Muscle of leg (tissue), 11 donors: ENCODE results near the gene UNC80. TPM values are rescaled to one million over a fixed set of nuclear protein-coding genes. Genes with fewer than 3 reads are reported as not detected.

Experiments
- DNase-seq: peaks from one replicate; pipeline ENCODE4 v3.0.0; 2013
- H3K27ac ChIP-seq: one replicate; pipeline ENCODE4 v1.5.1; 2013; ENCODE audit warnings: mild to moderate bottlenecking, low read length, control low read depth
- H3K27me3 ChIP-seq: one replicate; pipeline ENCODE4 v1.6.1; 2013; ENCODE audit warnings: low read length; ENCODE audit not compliant: control insufficient read depth, insufficient read depth
- H3K36me3 ChIP-seq: one replicate; pipeline ENCODE4 v1.6.1; 2013; ENCODE audit warnings: low read length; ENCODE audit not compliant: control insufficient read depth, insufficient read depth
- H3K4me1 ChIP-seq: one replicate; pipeline ENCODE4 v1.6.1; 2013; ENCODE audit warnings: low read length; ENCODE audit not compliant: control insufficient read depth, insufficient read depth
- H3K4me3 ChIP-seq: one replicate; pipeline ENCODE4 v1.5.1; 2013; ENCODE audit warnings: low read length, control low read depth
- H3K9me3 ChIP-seq: replicated peaks from 2 replicates; pipeline ENCODE4 v1.6.1; 2013; ENCODE audit warnings: low read depth, low read length; ENCODE audit not compliant: control insufficient read depth
- WGBS: methylation state at CpG from one replicate; pipeline ENCODE4 v1.1.5; 2013; ENCODE audit warnings: missing lambda C conversion rate; ENCODE audit not compliant: insufficient coverage; 5-methylcytosine and 5-hydroxymethylcytosine counted together
- polyA plus RNA-seq, 8 donors: library from polyadenylated mRNA; unstranded; fragments of 120-200 nt; gene quantifications; one replicate each; pipeline versions ENCODE4 v1.2.1 to v1.2.3, GENCODE V29; 2013; ENCODE audit warnings: inconsistent platforms in 1 of 8, low replicate concordance in 1 of 8; ENCODE audit not compliant: insufficient read length in 8 of 8, insufficient read depth in 1 of 8
- total RNA-seq: library from RNA; stranded (reverse); fragments of 120-200 nt; gene quantifications from one replicate; pipeline ENCODE4 v1.2.4, GENCODE V29; 2013

The UNC80 gene
- total and polyA plus RNA-seq, 9 donors, result 0.66 to 4.3 (median 1.7) TPM

GRCh38 chr2:210004881-210005280, 233.2 kb downstream of the UNC80 start:
- DNase-seq, result no peak
- Histone ChIP-seq H3K27me3 (no peaks in the 10 kb centered on the region), H3K27ac (no peak overlapping the region), H3K4me1 (peaks cover 6% of the 10 kb centered on the region), H3K9me3 (no peaks in the 10 kb centered on the region), H3K36me3 (peaks cover 13% of the 10 kb centered on the region), H3K4me3 (no peak overlapping the region)
- WGBS, result no CpG with 5 or more reads among the region's 2 CpGs

- Histone ChIP-seq H3K27ac (no peak overlapping the region), H3K4me3 (no peak overlapping the region), H3K9me3 (no peaks in the 10 kb centered on the region), H3K4me1 (peaks cover 2% of the 10 kb centered on the region), H3K27me3 (no peaks in the 10 kb centered on the region), H3K36me3 (peaks cover 14% of the 10 kb centered on the region)
- DNase-seq, result peak; percentile 53
- no CpG with 5 or more reads among the region's 2 CpGs for WGBS
Observed at GRCh38 chr2:210007895-210008294, 236.3 kb downstream of the UNC80 start.

GRCh38 chr2:210009126-210009525, 237.5 kb downstream of the UNC80 start:
- DNase-seq, result no peak
- H3K27ac ChIP-seq, result no peak overlapping the region
- H3K27me3 ChIP-seq, result no peaks in the 10 kb centered on the region
- no peaks in the 10 kb centered on the region for H3K9me3 ChIP-seq
- H3K4me1 ChIP-seq, result peaks cover 2% of the 10 kb centered on the region
- peaks cover 14% of the 10 kb centered on the region for H3K36me3 ChIP-seq
- WGBS, result no CpG with 5 or more reads among the region's 6 CpGs
- no peak overlapping the region for H3K4me3 ChIP-seq

GRCh38 chr2:210009896-210010295, 238.3 kb downstream of the UNC80 start:
- no peak overlapping the region for H3K27ac ChIP-seq
- DNase-seq, result no peak
- H3K9me3 ChIP-seq, result no peaks in the 10 kb centered on the region
- no peaks in the 10 kb centered on the region for H3K27me3 ChIP-seq
- H3K36me3 ChIP-seq, result peaks cover 14% of the 10 kb centered on the region
- no CpG with 5 or more reads among the region's 3 CpGs for WGBS
- H3K4me3 ChIP-seq, result no peak overlapping the region
- H3K4me1 ChIP-seq, result no peaks in the 10 kb centered on the region

- no peaks in the 10 kb centered on the region for H3K27me3 ChIP-seq
- no peak for DNase-seq
- no peak overlapping the region for H3K27ac ChIP-seq
- WGBS, result no CpG with 5 or more reads among the region's 1 CpG
- no peaks in the 10 kb centered on the region for H3K9me3 ChIP-seq
- peaks cover 27% of the 10 kb centered on the region for H3K36me3 ChIP-seq
- H3K4me1 ChIP-seq, result no peaks in the 10 kb centered on the region
- H3K4me3 ChIP-seq, result no peak overlapping the region
Observed at GRCh38 chr2:210020138-210020537, 248.5 kb downstream of the UNC80 start.

GRCh38 chr2:210022824-210023223, 251.2 kb downstream of the UNC80 start:
- no peak for DNase-seq
- Histone ChIP-seq H3K27me3 (no peaks in the 10 kb centered on the region), H3K27ac (no peak overlapping the region), H3K4me3 (no peak overlapping the region), H3K4me1 (no peaks in the 10 kb centered on the region), H3K9me3 (no peaks in the 10 kb centered on the region), H3K36me3 (peaks cover 13% of the 10 kb centered on the region)
- WGBS, result 100% methylated on average over 1 of the region's 3 CpGs

GRCh38 chr2:210027608-210028007, 256.0 kb downstream of the UNC80 start:
- Histone ChIP-seq H3K36me3 (peaks cover 4% of the 10 kb centered on the region), H3K9me3 (no peaks in the 10 kb centered on the region)

GRCh38 chr2:210028178-210028577, 256.5 kb downstream of the UNC80 start:
- Histone ChIP-seq H3K27ac (no peak overlapping the region), H3K9me3 (no peaks in the 10 kb centered on the region), H3K36me3 (peaks cover 4% of the 10 kb centered on the region), H3K4me1 (no peaks in the 10 kb centered on the region), H3K4me3 (no peak overlapping the region), H3K27me3 (no peaks in the 10 kb centered on the region)
- WGBS, result no CpG with 5 or more reads among the region's 2 CpGs
- DNase-seq, result no peak

More at GRCh38 chr2:210027608-210028007, 256.0 kb downstream of the UNC80 start:
- no peak for DNase-seq
- Histone ChIP-seq H3K27ac (no peak overlapping the region), H3K4me3 (no peak overlapping the region), H3K27me3 (no peaks in the 10 kb centered on the region), H3K4me1 (no peaks in the 10 kb centered on the region)
- no CpG with 5 or more reads among the region's 2 CpGs for WGBS

GRCh38 chr2:210034087-210034683, 262.6 kb downstream of the UNC80 start:
- H3K27ac ChIP-seq, result no peak overlapping the region
- H3K36me3 ChIP-seq, result no peaks in the 10 kb centered on the region
- H3K4me1 ChIP-seq, result no peaks in the 10 kb centered on the region
- DNase-seq, result no peak
- H3K27me3 ChIP-seq, result no peaks in the 10 kb centered on the region
- no peak overlapping the region for H3K4me3 ChIP-seq
- WGBS, result 81% methylated on average over 2 of the region's 2 CpGs
- no peaks in the 10 kb centered on the region for H3K9me3 ChIP-seq

- Histone ChIP-seq H3K27me3 (no peaks in the 10 kb centered on the region), H3K27ac (no peak overlapping the region), H3K9me3 (no peaks in the 10 kb centered on the region), H3K36me3 (no peaks in the 10 kb centered on the region), H3K4me3 (no peak overlapping the region), H3K4me1 (no peaks in the 10 kb centered on the region)
- no peak for DNase-seq
- 97% methylated on average over 3 of the region's 4 CpGs for WGBS
Observed at GRCh38 chr2:210035679-210036078, 264.0 kb downstream of the UNC80 start.

GRCh38 chr2:210038078-210038477, 266.4 kb downstream of the UNC80 start:
- H3K27me3 ChIP-seq, result no peaks in the 10 kb centered on the region
- no peak overlapping the region for H3K4me3 ChIP-seq
- WGBS, result no CpG with 5 or more reads among the region's 3 CpGs
- H3K27ac ChIP-seq, result no peak overlapping the region
- H3K36me3 ChIP-seq, result no peaks in the 10 kb centered on the region
- H3K9me3 ChIP-seq, result no peaks in the 10 kb centered on the region
- H3K4me1 ChIP-seq, result no peaks in the 10 kb centered on the region
- no peak for DNase-seq
